Mesenchymal stem cell (in vitro differentiated cells and primary cell): ENCODE results near the gene MRGPRX2.
A peak's percentile ranks its signal among the peaks of the same experiment; 100 is the strongest.

Experiments used
- DNase-seq: peaks from one replicate; pipeline ENCODE4 v3.0.0-alpha.2; 2013
- H2AFZ ChIP-seq: one replicate; pipeline ENCODE4 v1.6.1; 2013; ENCODE audit warnings: low read depth, mild to moderate bottlenecking, control low read depth, inconsistent platforms, low read length, moderate library complexity
- H2AK5ac ChIP-seq: 2 replicates; pipeline ENCODE4 v1.6.1; 2013; ENCODE audit warnings: low read length, moderate library complexity, mild to moderate bottlenecking, inconsistent platforms; ENCODE audit not compliant: severe bottlenecking
- H2BK120ac ChIP-seq: one replicate; pipeline ENCODE4 v1.6.1; 2013; ENCODE audit warnings: low read depth, mild to moderate bottlenecking, inconsistent platforms, low read length, moderate library complexity
- H2BK12ac ChIP-seq, 2 experiments: one replicate each; pipeline ENCODE4 v1.6.1; 2013; ENCODE audit warnings: inconsistent platforms in 2 of 2, low read length in 2 of 2, mild to moderate bottlenecking in 2 of 2, moderate library complexity in 2 of 2, control low read depth in 1 of 2
- H2BK15ac ChIP-seq: one replicate; pipeline ENCODE4 v1.6.1; 2013; ENCODE audit warnings: mild to moderate bottlenecking, low read depth, inconsistent platforms; ENCODE audit not compliant: poor library complexity, severe bottlenecking
- H2BK5ac ChIP-seq: 2 replicates; pipeline ENCODE4 v1.6.1; 2013; ENCODE audit warnings: low read depth, mild to moderate bottlenecking, low read length, control low read depth, inconsistent platforms; ENCODE audit not compliant: poor library complexity, severe bottlenecking
- H3K14ac ChIP-seq, 2 experiments: one replicate each; pipeline ENCODE4 v1.6.1; 2013; ENCODE audit warnings: inconsistent platforms in 2 of 2, low read length in 2 of 2, control low read depth in 1 of 2, mild to moderate bottlenecking in 1 of 2, moderate library complexity in 1 of 2
- H3K18ac ChIP-seq, 2 experiments: one replicate each; pipeline ENCODE4 v1.6.1; 2013; ENCODE audit warnings: inconsistent platforms in 2 of 2, low read length in 2 of 2, control low read depth in 1 of 2, low read depth in 1 of 2, mild to moderate bottlenecking in 1 of 2
- H3K23ac ChIP-seq, 2 experiments: one replicate each; pipeline ENCODE4 v1.6.1; 2013; ENCODE audit warnings: inconsistent platforms in 2 of 2, low read length in 2 of 2, mild to moderate bottlenecking in 2 of 2, moderate library complexity in 2 of 2, control low read depth in 1 of 2
- H3K27ac ChIP-seq: 2 replicates; pipeline ENCODE4 v1.5.1; 2013; ENCODE audit warnings: mild to moderate bottlenecking, moderate library complexity, low read length, control low read depth, inconsistent platforms; ENCODE audit not compliant: poor library complexity, severe bottlenecking
- H3K27me3 ChIP-seq, 2 experiments: 2 replicates each; pipeline versions ENCODE4 v1.6.1 to v1.7.0; 2013; ENCODE audit warnings: low read length in 2 of 2, mild to moderate bottlenecking in 2 of 2, moderate library complexity in 2 of 2, control low read depth in 1 of 2, inconsistent platforms in 1 of 2; ENCODE audit not compliant: control insufficient read depth in 1 of 2, insufficient read depth in 1 of 2
- H3K36me3 ChIP-seq, 2 experiments: 2 replicates each; pipeline versions ENCODE4 v1.6.1 to v1.7.0; 2013; ENCODE audit warnings: low read length in 2 of 2, control low read depth in 1 of 2, inconsistent platforms in 1 of 2, low read depth in 1 of 2, mild to moderate bottlenecking in 1 of 2; ENCODE audit not compliant: insufficient read depth in 2 of 2, control insufficient read depth in 1 of 2
- H3K4ac ChIP-seq, 2 experiments: one replicate each; pipeline ENCODE4 v1.6.1; 2013; ENCODE audit warnings: inconsistent platforms in 2 of 2, low read length in 2 of 2, mild to moderate bottlenecking in 2 of 2, moderate library complexity in 2 of 2, control low read depth in 1 of 2, low read depth in 1 of 2
- H3K4me1 ChIP-seq: 2 replicates; pipeline ENCODE4 v1.6.1; 2013; ENCODE audit warnings: low read depth, low read length, control low read depth; ENCODE audit not compliant: control insufficient read depth, insufficient read depth
- H3K4me2 ChIP-seq: 2 replicates; pipeline ENCODE4 v1.6.1; 2013; ENCODE audit warnings: low read length, mild to moderate bottlenecking, inconsistent platforms; ENCODE audit not compliant: poor library complexity, severe bottlenecking
- H3K4me3 ChIP-seq, 2 experiments: 2 replicates each; pipeline versions ENCODE4 v1.5.1 to v1.7.0; 2013; ENCODE audit warnings: low read length in 2 of 2, mild to moderate bottlenecking in 2 of 2, control low read depth in 1 of 2, low read depth in 1 of 2; ENCODE audit not compliant: insufficient read depth in 1 of 2
- H3K79me1 ChIP-seq: replicated peaks from 2 replicates; pipeline ENCODE4 v1.6.1; 2013; ENCODE audit warnings: mild to moderate bottlenecking, control low read depth, low read length, inconsistent platforms; ENCODE audit not compliant: poor library complexity, severe bottlenecking
- H3K9ac ChIP-seq: 2 replicates; pipeline ENCODE4 v1.7.0; 2013; ENCODE audit warnings: mild to moderate bottlenecking, low read length, moderate library complexity
- H3K9me3 ChIP-seq: 2 replicates; pipeline ENCODE4 v1.7.0; 2013; ENCODE audit warnings: mild to moderate bottlenecking, low read length; ENCODE audit not compliant: control insufficient read depth
- H4K8ac ChIP-seq: one replicate; pipeline ENCODE4 v1.6.1; 2013; ENCODE audit warnings: inconsistent platforms, mild to moderate bottlenecking, low read length, moderate library complexity
- H4K91ac ChIP-seq: one replicate; pipeline ENCODE4 v1.6.1; 2013; ENCODE audit warnings: mild to moderate bottlenecking, low read length, inconsistent platforms
- WGBS: methylation state at CpG from one replicate; pipeline ENCODE4 v1.1.7; 2013; ENCODE audit warnings: mixed read lengths; 5-methylcytosine and 5-hydroxymethylcytosine counted together

MRGPRX2 gene

GRCh38 chr11:19040051-19040450 lies 20.5 kb downstream of the MRGPRX2 start:
- H3K9ac ChIP-seq: no peak overlapping the region
- no peak overlapping the region for H2BK12ac ChIP-seq
- H3K79me1 ChIP-seq: no peaks in the 10 kb centered on the region
- no peak overlapping the region for H2AFZ ChIP-seq
- H3K14ac ChIP-seq: no peak overlapping the region
- no peak overlapping the region for H2AK5ac ChIP-seq
- DNase-seq: no peak
- H3K23ac ChIP-seq: no peak overlapping the region
- H4K8ac ChIP-seq: no peak overlapping the region
- no peak overlapping the region for H2BK5ac ChIP-seq
- no peak overlapping the region for H2BK15ac ChIP-seq
- peaks cover 28% of the 10 kb centered on the region for H3K9me3 ChIP-seq
- WGBS: 83% methylated on average over 10 of the region's 10 CpGs
- H3K4me3 ChIP-seq: peak overlapping the region in 1 of 2 experiments; percentile 31
- H4K91ac ChIP-seq: no peak overlapping the region
- H3K27me3 ChIP-seq: peaks cover 0 to 31% of the 10 kb centered on the region in 2 experiments
- no peak overlapping the region for H3K4me2 ChIP-seq
- H3K4ac ChIP-seq: no peak overlapping the region
- no peak overlapping the region for H3K27ac ChIP-seq
- no peaks in the 10 kb centered on the region for H3K4me1 ChIP-seq
- H3K18ac ChIP-seq: no peak overlapping the region
- no peak overlapping the region for H2BK120ac ChIP-seq
- H3K36me3 ChIP-seq: no peaks in the 10 kb centered on the region

GRCh38 chr11:19039409-19039808 lies 21.1 kb downstream of the MRGPRX2 start:
- Histone ChIP-seq H2BK120ac (no peak overlapping the region), H2AK5ac (no peak overlapping the region), H3K9ac (no peak overlapping the region), H3K4me1 (no peaks in the 10 kb centered on the region), H2BK12ac (no peak overlapping the region), H3K23ac (no peak overlapping the region), H3K4me3 (no peak overlapping the region), H3K4me2 (no peak overlapping the region), H3K14ac (no peak overlapping the region), H3K27me3 (peaks cover 0 to 31% of the 10 kb centered on the region in 2 experiments), H2BK15ac (no peak overlapping the region), H2BK5ac (no peak overlapping the region), H3K9me3 (peaks cover 25% of the 10 kb centered on the region), H4K8ac (no peak overlapping the region), H4K91ac (no peak overlapping the region), H3K4ac (no peak overlapping the region), H3K18ac (no peak overlapping the region), H2AFZ (no peak overlapping the region), H3K79me1 (no peaks in the 10 kb centered on the region), H3K27ac (no peak overlapping the region), H3K36me3 (no peaks in the 10 kb centered on the region)
- no peak for DNase-seq
- WGBS: 74% methylated on average over 1 of the region's 1 CpG

GRCh38 chr11:19032990-19033389 lies 27.5 kb downstream of the MRGPRX2 start:
- H3K23ac ChIP-seq: no peak overlapping the region
- no peak for DNase-seq
- no peaks in the 10 kb centered on the region for H3K4me1 ChIP-seq
- whole genome bisulfite sequencing: 83% methylated on average over 2 of the region's 2 CpGs
- no peak overlapping the region for H3K9ac ChIP-seq
- H2AFZ ChIP-seq: no peak overlapping the region
- no peak overlapping the region for H3K4me2 ChIP-seq
- H3K27me3 ChIP-seq: peaks cover 0 to 31% of the 10 kb centered on the region in 2 experiments
- H3K4me3 ChIP-seq: no peak overlapping the region
- no peak overlapping the region for H2BK15ac ChIP-seq
- H3K36me3 ChIP-seq: no peaks in the 10 kb centered on the region
- H3K14ac ChIP-seq: no peak overlapping the region
- no peak overlapping the region for H3K18ac ChIP-seq
- no peak overlapping the region for H2BK12ac ChIP-seq
- no peaks in the 10 kb centered on the region for H3K79me1 ChIP-seq
- H3K4ac ChIP-seq: no peak overlapping the region
- H4K91ac ChIP-seq: no peak overlapping the region
- H2BK120ac ChIP-seq: no peak overlapping the region
- H2BK5ac ChIP-seq: no peak overlapping the region
- peaks cover 3% of the 10 kb centered on the region for H3K9me3 ChIP-seq
- H2AK5ac ChIP-seq: no peak overlapping the region
- no peak overlapping the region for H4K8ac ChIP-seq
- no peak overlapping the region for H3K27ac ChIP-seq

GRCh38 chr11:19027829-19028595 lies 32.5 kb downstream of the MRGPRX2 start:
- H2BK5ac ChIP-seq: no peak overlapping the region
- H3K36me3 ChIP-seq: no peaks in the 10 kb centered on the region
- no peaks in the 10 kb centered on the region for H3K9me3 ChIP-seq
- no peak overlapping the region for H4K91ac ChIP-seq
- H2AFZ ChIP-seq: no peak overlapping the region
- no peaks in the 10 kb centered on the region for H3K79me1 ChIP-seq
- H3K27me3 ChIP-seq: peaks cover 4 to 35% of the 10 kb centered on the region in 2 experiments
- no peak overlapping the region for H2AK5ac ChIP-seq
- no peak overlapping the region for H2BK12ac ChIP-seq
- no peak overlapping the region for H3K9ac ChIP-seq
- no peak overlapping the region for H3K18ac ChIP-seq
- H2BK120ac ChIP-seq: no peak overlapping the region
- H3K4me3 ChIP-seq: no peak overlapping the region
- no peak overlapping the region for H4K8ac ChIP-seq
- 50% methylated on average over 2 of the region's 2 CpGs for WGBS
- no peak overlapping the region for H3K4ac ChIP-seq
- no peak overlapping the region for H2BK15ac ChIP-seq
- DNase-seq: peak; percentile 49
- H3K27ac ChIP-seq: no peak overlapping the region
- H3K4me2 ChIP-seq: no peak overlapping the region
- H3K14ac ChIP-seq: no peak overlapping the region
- H3K4me1 ChIP-seq: no peaks in the 10 kb centered on the region
- H3K23ac ChIP-seq: no peak overlapping the region
